Right cardiac atrium (tissue), 5 donors: ENCODE results near the gene PLEKHF1. TPM values are rescaled to one million over a fixed set of nuclear protein-coding genes. Genes with fewer than 3 reads are reported as not detected.
A peak's percentile ranks its signal among the peaks of the same experiment; 100 is the strongest.

Experiments used
- ATAC-seq, 2 donors: fragments of 200-7000 bp; cut with Tn5 transposase; one replicate each; pipeline versions ENCODE4 v1.8.0 to v1.9.1; 2020; ENCODE audit warnings: moderate library complexity in 2 of 2, mild to moderate bottlenecking in 1 of 2
- DNase-seq, 3 donors: peaks; one replicate each; pipeline ENCODE4 v3.0.0-alpha.2; 2020
- H3K27ac ChIP-seq: one replicate; pipeline ENCODE4 v1.5.1; 2013; ENCODE audit warnings: mild to moderate bottlenecking, low read length, control low read depth, moderate library complexity
- H3K27me3 ChIP-seq: one replicate; pipeline ENCODE4 v1.6.1; 2013; ENCODE audit not compliant: control insufficient read depth, insufficient read depth
- H3K4me1 ChIP-seq: one replicate; pipeline ENCODE4 v1.6.1; 2013; ENCODE audit warnings: low read length; ENCODE audit not compliant: control insufficient read depth, insufficient read depth
- H3K4me3 ChIP-seq: one replicate; pipeline ENCODE4 v1.5.1; 2013; ENCODE audit warnings: low read length, control low read depth
- H3K9me3 ChIP-seq: one replicate; pipeline ENCODE4 v1.6.1; 2013; ENCODE audit warnings: low read length; ENCODE audit not compliant: control insufficient read depth
- WGBS: extraction: QIAGEN DNeasy Blood & Tissue Kit; methylation state at CpG from one replicate; pipeline ENCODE4 v1.1.7; 2013; 5-methylcytosine and 5-hydroxymethylcytosine counted together
- intact Hi-C, 4 donors: fragments of 100-400 bp; cut with DNase I; formaldehyde crosslinking; loops; one replicate each; pipeline versions ENCODE4 v1.11.0 to v1.14.0; 2022 to 2023
- polyA plus RNA-seq: library from polyadenylated mRNA; stranded (reverse); fragments of 200-250 nt; gene quantifications from one replicate; pipeline ENCODE4 v1.2.3, GENCODE V29; 2013
- total RNA-seq, 4 donors: library from RNA; stranded (reverse); fragmentation: NEBNext Ultra II Directional; extraction: Animal tissue kit (Norgen Biotek cat#: 25700); gene quantifications; one replicate each; pipeline ENCODE4 v1.2.1, GENCODE V29; 2021
- donor health status: healthy with polysubstance abuse.
- donor health status: DM: no; HTN: yes; CAD: no.
- donor health status: DM: no; HTN: no; CAD: no.
- donor health status: DM: no; HTN: yes; CAD: no; lungs with severe emphysema.
- donor health status: DM: yes; HTN: yes; CAD: no.

The PLEKHF1 gene
- total and polyA plus RNA-seq, 5 donors, result 25.1 to 44.1 (median 33.7) TPM

DNA sequence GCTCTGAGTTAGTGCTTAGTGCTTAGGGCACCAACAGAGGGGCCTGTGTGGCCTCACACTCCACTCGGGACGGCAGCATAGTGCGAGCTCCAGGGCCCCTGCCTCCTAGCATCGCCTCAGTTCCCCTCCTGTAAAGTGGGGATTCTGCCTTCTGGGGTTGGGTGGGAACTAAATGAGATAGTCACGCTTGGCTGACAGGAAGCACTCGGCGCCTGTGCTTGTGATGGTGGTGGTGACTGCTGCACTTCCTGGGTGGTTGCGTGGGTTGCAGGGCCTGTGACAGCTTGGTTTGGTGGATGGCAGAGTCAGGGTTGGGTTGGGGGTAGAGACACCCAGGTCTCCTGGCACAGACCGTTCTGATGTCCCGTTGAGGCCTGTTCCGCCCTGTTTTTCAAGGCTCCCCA, 7.7 kb downstream of the PLEKHF1 start:
- no peaks in the 10 kb centered on the region for H3K9me3 ChIP-seq
- peak; percentile 22 to 67 (median 61) for DNase-seq

DNA sequence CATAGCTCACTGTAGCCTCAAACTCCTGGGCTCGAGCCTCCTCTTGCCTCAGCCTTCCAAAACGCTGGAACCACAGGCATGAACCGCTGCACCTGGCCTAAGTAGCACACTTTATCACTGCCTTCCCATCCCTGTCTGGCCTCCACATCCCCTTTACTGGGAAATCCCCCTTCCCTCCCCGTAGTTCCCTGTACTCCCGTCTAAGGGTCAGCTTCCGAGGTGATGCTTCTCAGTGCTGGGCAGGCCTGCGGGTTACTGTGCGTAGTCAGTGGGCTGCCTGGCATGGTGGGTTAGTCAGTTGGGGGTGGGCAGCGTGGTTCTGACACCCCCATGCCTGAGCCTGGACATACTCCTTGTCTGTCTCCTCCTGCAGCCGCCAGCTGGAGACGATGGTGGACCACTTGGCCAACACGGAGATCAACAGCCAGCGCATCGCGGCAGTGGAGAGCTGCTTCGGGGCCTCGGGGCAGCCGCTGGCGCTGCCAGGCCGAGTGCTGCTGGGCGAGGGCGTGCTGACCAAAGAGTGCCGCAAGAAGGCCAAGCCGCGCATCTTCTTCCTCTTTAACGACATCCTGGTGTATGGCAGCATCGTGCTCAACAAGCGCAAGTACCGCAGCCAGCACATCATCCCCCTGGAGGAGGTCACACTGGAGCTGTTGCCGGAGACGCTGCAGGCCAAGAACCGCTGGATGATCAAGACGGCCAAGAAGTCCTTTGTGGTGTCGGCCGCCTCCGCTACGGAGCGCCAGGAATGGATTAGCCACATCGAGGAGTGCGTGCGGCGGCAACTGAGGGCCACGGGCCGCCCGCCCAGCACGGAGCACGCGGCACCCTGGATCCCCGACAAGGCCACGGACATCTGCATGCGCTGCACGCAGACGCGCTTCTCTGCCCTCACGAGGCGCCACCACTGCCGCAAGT, 8.4 kb downstream of the PLEKHF1 start:
- Histone ChIP-seq H3K4me1 (peaks cover 17% of the 10 kb centered on the region), H3K27ac (peak overlapping the region; percentile 38), H3K9me3 (no peaks in the 10 kb centered on the region), H3K4me3 (no peak overlapping the region), H3K27me3 (no peaks in the 10 kb centered on the region)
- intact Hi-C loops, result no loop called here
- ATAC-seq (no peak), DNase-seq (peak in 1 of 3 donors; percentile 61)
- WGBS, result 92% methylated on average over 57 of the region's 57 CpGs

More for the DNA sequence above, 7.7 kb downstream of the PLEKHF1 start:
- H3K27me3 ChIP-seq, result no peaks in the 10 kb centered on the region
- ATAC-seq, result no peak
- H3K4me1 ChIP-seq, result peaks cover 17% of the 10 kb centered on the region
- intact Hi-C loops, result no loop called here
- H3K4me3 ChIP-seq, result no peak overlapping the region
- 74% methylated on average over 11 of the region's 11 CpGs for WGBS
- peak overlapping the region; percentile 58 for H3K27ac ChIP-seq

DNA sequence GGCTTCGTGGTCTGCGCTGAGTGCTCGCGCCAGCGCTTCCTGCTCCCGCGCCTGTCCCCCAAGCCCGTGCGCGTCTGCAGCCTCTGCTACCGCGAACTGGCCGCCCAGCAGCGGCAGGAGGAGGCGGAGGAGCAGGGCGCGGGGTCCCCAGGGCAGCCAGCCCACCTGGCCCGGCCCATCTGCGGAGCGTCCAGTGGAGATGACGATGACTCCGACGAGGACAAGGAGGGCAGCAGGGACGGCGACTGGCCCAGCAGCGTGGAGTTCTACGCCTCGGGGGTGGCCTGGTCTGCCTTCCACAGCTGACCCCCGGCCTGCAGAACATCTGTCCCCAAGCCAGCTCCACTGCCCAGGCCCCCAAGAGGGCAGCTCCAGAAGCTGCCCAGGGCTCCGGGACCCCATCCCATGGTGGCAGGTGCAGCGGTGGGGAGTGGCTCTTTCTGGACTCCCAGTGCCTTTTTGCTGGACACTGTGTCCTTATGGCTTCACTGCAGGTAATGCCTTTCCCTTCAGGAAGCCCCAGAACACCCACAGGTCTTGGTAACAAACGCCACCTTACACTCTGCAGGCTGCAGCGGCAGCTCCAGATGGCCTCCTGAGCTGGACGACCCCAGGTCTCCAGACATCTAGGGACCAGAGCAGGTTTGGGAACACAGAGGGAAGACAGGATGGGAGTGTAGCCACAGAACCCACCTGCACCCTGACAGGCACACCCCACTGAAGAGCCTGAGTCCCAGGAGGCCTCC, 9.3 kb downstream of the PLEKHF1 start:
- WGBS, result 95% methylated on average over 34 of the region's 34 CpGs
- intact Hi-C loops, result no loop called here
- Histone ChIP-seq H3K9me3 (no peaks in the 10 kb centered on the region), H3K27me3 (no peaks in the 10 kb centered on the region), H3K4me1 (peaks cover 19% of the 10 kb centered on the region), H3K27ac (no peak overlapping the region), H3K4me3 (no peak overlapping the region)
- ATAC-seq (no peak), DNase-seq (peak in 1 of 3 donors; percentile 15)

DNA sequence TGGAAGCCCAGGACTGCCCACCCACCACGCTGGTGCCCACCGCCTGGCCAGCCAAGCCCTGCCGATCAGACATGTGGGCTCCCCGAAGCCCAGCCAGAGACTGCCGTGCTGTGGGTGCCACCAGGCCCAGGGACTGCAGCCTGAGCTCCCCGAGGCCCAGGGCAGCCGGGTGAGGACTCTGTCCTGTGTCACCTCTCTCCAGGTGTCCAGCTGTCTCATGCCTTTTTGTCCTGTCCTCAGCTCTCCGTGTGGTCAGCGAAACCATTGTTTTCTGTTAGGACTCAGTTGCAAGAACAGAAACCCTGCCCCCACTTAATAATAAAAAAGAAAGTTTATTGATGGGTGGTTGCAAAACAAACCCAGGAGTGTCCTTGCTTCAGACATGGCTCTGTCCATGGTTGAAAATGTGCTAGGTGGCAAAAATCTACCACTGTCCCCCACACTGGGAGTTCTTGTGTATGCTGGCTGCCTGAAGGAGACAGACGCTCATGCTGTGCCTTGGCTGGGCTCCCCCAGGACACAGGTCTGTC, 9.9 kb downstream of the PLEKHF1 start:
- Histone ChIP-seq H3K27me3 (no peaks in the 10 kb centered on the region), H3K9me3 (no peaks in the 10 kb centered on the region), H3K4me3 (no peak overlapping the region), H3K27ac (peak overlapping the region; percentile 1), H3K4me1 (peaks cover 19% of the 10 kb centered on the region)
- ATAC-seq (no peak), DNase-seq (peak in 1 of 3 donors; percentile 53)
- intact Hi-C loops, result no loop called here
- 89% methylated on average over 10 of the region's 10 CpGs for WGBS

DNA sequence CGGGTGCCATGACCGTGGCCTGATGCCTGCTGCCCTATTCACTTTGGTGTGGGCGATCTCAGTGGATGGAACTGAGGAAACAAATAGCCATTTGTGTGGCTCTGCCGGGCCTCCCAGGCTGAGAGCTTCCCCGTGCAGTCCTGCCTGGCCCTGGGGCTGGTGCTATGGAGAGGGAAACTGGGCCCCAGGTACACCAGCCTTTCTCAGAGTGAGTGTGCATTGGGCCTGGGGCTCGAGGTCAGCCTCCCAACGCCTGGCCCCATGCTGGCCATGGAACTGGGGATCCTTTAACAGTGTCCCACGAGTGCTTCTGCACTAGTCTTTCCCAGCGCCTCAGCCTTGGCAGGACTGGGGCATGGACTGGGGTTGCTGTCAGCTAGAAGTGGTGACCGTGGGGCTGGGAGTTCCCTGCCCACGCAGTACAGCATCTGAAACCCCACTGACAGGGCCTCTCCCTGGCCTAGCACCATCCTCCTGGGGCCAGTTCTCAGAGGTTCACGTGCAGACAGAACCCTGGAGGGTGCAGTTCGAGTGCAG, 10.5 kb downstream of the PLEKHF1 start:
- Histone ChIP-seq H3K9me3 (no peaks in the 10 kb centered on the region), H3K27ac (peak overlapping the region; percentile 1), H3K4me3 (no peak overlapping the region), H3K4me1 (peaks cover 21% of the 10 kb centered on the region), H3K27me3 (no peaks in the 10 kb centered on the region)
- WGBS, result 76% methylated on average over 13 of the region's 13 CpGs
- no peak for ATAC-seq
- intact Hi-C loops, result no loop called here
- peak in 1 of 3 donors; percentile 51 for DNase-seq

DNA sequence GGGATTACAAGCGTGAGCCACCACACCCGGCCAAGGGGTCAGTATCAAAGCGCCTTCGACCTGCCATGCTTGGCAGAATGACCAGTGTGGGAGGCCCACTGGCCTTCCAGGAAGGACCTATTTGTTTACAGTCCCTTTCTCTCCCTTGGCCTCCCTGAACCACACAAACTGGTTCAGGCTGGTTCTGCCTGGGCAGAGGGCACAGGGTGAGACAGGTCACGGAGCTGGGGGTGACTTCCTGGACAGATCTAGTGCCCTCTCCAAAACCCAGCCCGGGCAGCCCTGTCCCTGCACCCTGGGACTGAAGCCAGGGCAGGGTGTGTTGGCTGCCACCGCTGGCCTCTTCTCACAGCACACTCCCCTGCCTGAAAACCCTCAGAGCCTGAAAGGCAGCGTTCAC, 11.3 kb downstream of the PLEKHF1 start:
- ATAC-seq (peak; percentile 49 to 54), DNase-seq (peak; percentile 53 to 82 (median 79))
- H3K27me3 ChIP-seq, result no peaks in the 10 kb centered on the region
- H3K27ac ChIP-seq, result peak overlapping the region; percentile 80
- intact Hi-C loops, result no loop called here
- no peak overlapping the region for H3K4me3 ChIP-seq
- H3K9me3 ChIP-seq, result no peaks in the 10 kb centered on the region
- H3K4me1 ChIP-seq, result peaks cover 22% of the 10 kb centered on the region
- WGBS, result 48% methylated on average over 8 of the region's 8 CpGs

DNA sequence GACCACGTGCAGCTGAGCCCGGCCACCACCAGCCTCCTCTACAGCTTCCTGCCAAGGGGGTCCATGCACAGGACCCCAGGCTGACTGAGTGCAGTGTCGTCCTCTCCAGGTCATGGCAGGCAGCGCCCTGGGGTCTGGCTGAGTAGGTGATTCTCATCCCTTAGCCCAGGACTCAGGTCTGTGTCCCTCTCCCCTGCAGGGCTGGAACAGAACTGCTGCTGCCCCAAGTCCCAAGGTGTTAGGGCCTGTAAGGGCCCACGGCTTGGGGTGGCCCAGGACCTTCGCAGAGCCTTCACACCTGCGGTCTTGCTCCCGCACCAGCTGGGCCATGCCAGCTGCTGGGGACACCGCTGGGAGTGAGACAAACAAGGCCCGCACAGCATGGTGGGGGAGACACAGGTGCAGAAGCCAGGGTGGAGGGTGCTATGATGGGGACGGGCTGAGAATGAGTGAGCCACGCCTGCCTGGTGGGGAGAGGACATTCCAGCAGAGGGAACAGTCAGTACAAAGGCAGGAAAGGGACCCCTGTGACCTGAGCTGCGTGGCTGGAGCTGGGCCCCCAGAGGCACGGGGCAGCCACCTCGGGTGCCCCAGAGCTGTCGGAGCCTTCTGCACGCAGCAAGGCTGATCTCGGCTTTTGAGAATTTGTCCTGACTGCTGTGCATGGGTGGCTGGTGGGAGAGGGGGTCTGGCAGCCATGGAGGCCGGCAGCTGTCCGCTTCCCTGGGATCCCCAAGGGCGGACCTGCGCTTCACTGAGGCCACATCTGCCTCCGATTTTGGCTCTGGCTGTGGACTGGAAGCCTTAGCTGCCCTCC, 11.9 kb downstream of the PLEKHF1 start:
- peak in 2 of 3 donors; percentile 14 to 55 for DNase-seq
- Histone ChIP-seq H3K4me3 (no peak overlapping the region), H3K27me3 (no peaks in the 10 kb centered on the region), H3K4me1 (peaks cover 21% of the 10 kb centered on the region), H3K27ac (peak overlapping the region; percentile 80), H3K9me3 (no peaks in the 10 kb centered on the region)
- intact Hi-C loops, result no loop called here
- peak in 1 of 2 donors; percentile 0 for ATAC-seq
- WGBS, result 75% methylated on average over 23 of the region's 23 CpGs

DNA sequence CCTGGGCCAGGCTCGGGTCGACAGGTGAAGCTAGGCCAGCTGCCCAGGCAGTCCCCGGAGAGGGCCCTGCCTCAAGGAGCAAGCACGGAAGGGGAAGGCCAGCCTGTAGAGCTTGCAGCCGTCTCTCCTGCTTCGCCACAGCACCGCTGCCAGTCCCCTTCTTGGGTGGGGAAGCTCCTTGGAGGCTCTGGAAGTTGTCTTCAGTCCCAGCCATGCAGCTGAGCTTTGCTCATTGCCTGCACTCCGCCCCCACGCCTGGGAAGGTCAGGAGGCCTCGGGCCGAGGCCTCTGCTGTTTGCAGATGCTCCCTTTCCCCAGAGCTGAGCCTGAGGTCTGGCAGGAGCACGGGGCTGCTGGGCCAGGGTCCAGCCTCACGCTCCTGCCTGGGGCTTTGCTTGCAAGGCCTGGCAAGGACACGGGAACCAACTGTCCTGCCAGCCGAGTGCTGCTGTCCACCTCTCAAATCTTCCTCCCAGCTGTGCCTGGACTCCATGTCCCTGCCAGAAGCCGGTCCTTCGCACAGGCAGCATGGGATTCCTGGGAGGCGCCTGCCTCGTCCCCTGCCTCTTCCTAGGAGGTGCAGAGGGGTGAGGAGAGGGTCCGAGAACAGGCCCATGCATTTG, 13.3 kb downstream of the PLEKHF1 start:
- DNase-seq (peak; percentile 76 to 92 (median 92)), ATAC-seq (peak; percentile 65 to 70)
- WGBS, result 41% methylated on average over 20 of the region's 20 CpGs
- Histone ChIP-seq H3K4me3 (no peak overlapping the region), H3K27ac (peak overlapping the region; percentile 61), H3K27me3 (no peaks in the 10 kb centered on the region), H3K9me3 (no peaks in the 10 kb centered on the region), H3K4me1 (peaks cover 18% of the 10 kb centered on the region)
- intact Hi-C loops, result no loop called here

DNA sequence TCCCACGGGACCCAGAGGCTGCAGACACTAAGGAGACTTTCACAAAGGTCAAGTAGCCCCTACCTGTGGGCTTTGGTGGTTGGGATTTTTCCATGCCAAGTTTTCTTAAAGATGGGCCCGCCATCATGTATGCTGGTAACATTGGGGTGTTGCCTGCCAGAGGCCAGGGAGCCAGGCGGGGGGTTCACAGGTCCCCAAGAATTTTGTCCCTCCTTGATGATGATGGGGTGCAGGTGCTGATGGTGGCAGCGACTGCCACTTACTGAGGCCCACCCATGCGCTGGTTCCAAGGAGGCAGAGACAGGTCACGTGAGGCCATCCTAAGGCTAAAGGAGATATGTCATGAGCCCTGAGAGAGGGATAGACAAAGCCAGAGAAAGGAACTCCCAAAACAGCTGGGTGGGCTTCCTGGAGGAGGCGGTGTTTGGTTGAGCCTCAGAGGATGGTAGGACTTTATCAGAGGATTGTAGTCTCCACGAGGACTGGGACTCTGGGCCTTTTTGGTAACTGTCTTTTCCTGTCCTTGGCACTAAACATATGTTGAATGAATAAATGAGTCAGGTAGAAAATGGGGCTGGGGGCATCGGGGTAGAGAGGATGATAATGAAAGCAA, 14.4 kb downstream of the PLEKHF1 start:
- intact Hi-C loops, result no loop called here
- Histone ChIP-seq H3K27ac (peak overlapping the region; percentile 61), H3K4me1 (peaks cover 17% of the 10 kb centered on the region), H3K27me3 (no peaks in the 10 kb centered on the region), H3K4me3 (no peak overlapping the region), H3K9me3 (no peaks in the 10 kb centered on the region)
- DNase-seq, result peak in 1 of 3 donors; percentile 44
- WGBS, result 90% methylated on average over 9 of the region's 9 CpGs
- ATAC-seq, result no peak
